Upper lobe of left lung (tissue), 6 donors: ENCODE data around the gene ATP2C1. TPM values are rescaled to one million over a fixed set of nuclear protein-coding genes. Genes with fewer than 3 reads are reported as not detected.
A peak's percentile ranks its signal among the peaks of the same experiment; 100 is the strongest.

Source experiments
- ATAC-seq, 2 donors: fragments of 200-7000 bp; cut with Tn5 transposase; one replicate each; pipeline ENCODE4 v1.9.1; 2022; ENCODE audit warnings: mild to moderate bottlenecking in 2 of 2, moderate library complexity in 2 of 2; ENCODE audit not compliant: low FRiP score in 2 of 2
- DNase-seq, 2 donors: peaks; one replicate each; pipeline ENCODE4 v3.0.0-alpha.2; 2019 to 2020
- H3K27ac ChIP-seq, 4 donors: fragments of 200-600 bp; sonication (generic); one replicate each; pipeline ENCODE4 v1.5.1; 2016 to 2019
- H3K27me3 ChIP-seq, 4 donors: fragments of 200-600 bp; sonication (generic); one replicate each; pipeline ENCODE4 v1.5.1; 2017 to 2019
- H3K36me3 ChIP-seq, 4 donors: fragments of 200-600 bp; sonication (generic); one replicate each; pipeline ENCODE4 v1.5.1; 2016 to 2019
- H3K4me1 ChIP-seq, 4 donors: fragments of 200-600 bp; sonication (generic); one replicate each; pipeline ENCODE4 v1.5.1; 2018 to 2019
- H3K4me3 ChIP-seq, 4 donors: fragments of 200-600 bp; sonication (generic); one replicate each; pipeline ENCODE4 v1.5.1; 2017 to 2019; ENCODE audit warnings: mild to moderate bottlenecking in 2 of 4, moderate library complexity in 1 of 4
- H3K9me3 ChIP-seq, 4 donors: fragments of 200-600 bp; sonication (generic); one replicate each; pipeline ENCODE4 v1.5.1; 2018 to 2019
- EP300 ChIP-seq, 4 donors: sonication (generic); formaldehyde crosslinking; IDR thresholded peaks; one replicate each; pipeline ENCODE4 v1.5.1; 2017; ENCODE audit warnings: antibody characterized with exemption in 4 of 4, control low read depth in 2 of 4
- POLR2A ChIP-seq, 4 donors: fragments of 450-650 bp; IDR thresholded peaks; one replicate each; pipeline ENCODE4 v1.5.1; 2016 to 2017; ENCODE audit warnings: antibody characterized with exemption in 4 of 4, mild to moderate bottlenecking in 2 of 4
- POLR2AphosphoS5 ChIP-seq, 2 donors: sonication (generic); formaldehyde crosslinking; IDR thresholded peaks; one replicate each; pipeline ENCODE4 v1.5.1; 2017; ENCODE audit warnings: antibody characterized with exemption in 2 of 2
- WGBS, 2 donors: methylation state at CpG; one replicate each; pipeline ENCODE4 v1.1.5; 2017 to 2018; 5-methylcytosine and 5-hydroxymethylcytosine counted together
- total RNA-seq, 6 donors: library from RNA; depleted of rRNA in 4 of 6; stranded (reverse); fragments of >200 nt in 4 of 6; gene quantifications; one replicate each; pipeline versions ENCODE4 v1.1.0 to v1.2.1, GENCODE V29; 2016 to 2021
- TF ChIP-seq, protein P1 (sequence below), 6 experiments: fragments of 450-650 bp in 4 of 6; fragments of 200-600 bp in 2 of 6; sonication (generic) in 2 of 6; IDR thresholded peaks; one replicate each; pipeline ENCODE4 v1.5.1; 2016 to 2019; ENCODE audit warnings: antibody characterized with exemption in 6 of 6
- donor health status: DM: no; HTN: no; CAD: no; lungs with moderate emphysema.
- donor health status: DM: no; HTN: yes; CAD: no; lungs with severe emphysema.

ATP2C1 gene
- total RNA-seq, 6 donors from 2014 or later = 50.3 to 131 (median 114) TPM

DNA sequence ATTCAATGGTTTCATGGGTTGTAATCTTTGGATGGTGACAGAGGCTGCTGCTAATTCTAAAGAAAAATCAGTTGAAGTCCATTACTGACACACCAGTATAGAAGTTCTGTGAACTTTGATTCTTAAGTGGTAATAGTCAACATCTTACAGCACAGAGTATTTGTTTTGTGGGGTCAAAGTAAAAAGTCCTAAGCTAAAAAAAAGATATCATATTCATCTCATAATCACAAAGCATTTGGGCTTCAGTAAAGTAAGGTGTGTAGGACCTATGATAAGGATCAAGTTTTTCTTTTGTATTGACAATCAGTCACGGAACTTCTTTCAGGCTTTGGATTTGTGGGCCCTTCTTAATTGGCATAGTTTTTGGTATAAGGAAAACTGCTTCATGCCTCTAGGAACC lies 131.7 kb downstream of the ATP2C1 start:
- peaks cover 0 to 7% (median 0%) of the 10 kb centered on the region in 4 donors for H3K36me3 ChIP-seq
- no peaks in the 10 kb centered on the region for H3K9me3 ChIP-seq
- H3K4me3 ChIP-seq = peak overlapping the region in 3 of 4 donors; percentile 58 to 71 (median 69)
- H3K27ac ChIP-seq = no peak overlapping the region
- H3K4me1 ChIP-seq = peaks cover 18 to 39% (median 30%) of the 10 kb centered on the region in 4 donors
- TF ChIP-seq EP300 (IDR thresholded peaks at IDR 0.05) = no peak
- TF ChIP-seq, protein P1, sequence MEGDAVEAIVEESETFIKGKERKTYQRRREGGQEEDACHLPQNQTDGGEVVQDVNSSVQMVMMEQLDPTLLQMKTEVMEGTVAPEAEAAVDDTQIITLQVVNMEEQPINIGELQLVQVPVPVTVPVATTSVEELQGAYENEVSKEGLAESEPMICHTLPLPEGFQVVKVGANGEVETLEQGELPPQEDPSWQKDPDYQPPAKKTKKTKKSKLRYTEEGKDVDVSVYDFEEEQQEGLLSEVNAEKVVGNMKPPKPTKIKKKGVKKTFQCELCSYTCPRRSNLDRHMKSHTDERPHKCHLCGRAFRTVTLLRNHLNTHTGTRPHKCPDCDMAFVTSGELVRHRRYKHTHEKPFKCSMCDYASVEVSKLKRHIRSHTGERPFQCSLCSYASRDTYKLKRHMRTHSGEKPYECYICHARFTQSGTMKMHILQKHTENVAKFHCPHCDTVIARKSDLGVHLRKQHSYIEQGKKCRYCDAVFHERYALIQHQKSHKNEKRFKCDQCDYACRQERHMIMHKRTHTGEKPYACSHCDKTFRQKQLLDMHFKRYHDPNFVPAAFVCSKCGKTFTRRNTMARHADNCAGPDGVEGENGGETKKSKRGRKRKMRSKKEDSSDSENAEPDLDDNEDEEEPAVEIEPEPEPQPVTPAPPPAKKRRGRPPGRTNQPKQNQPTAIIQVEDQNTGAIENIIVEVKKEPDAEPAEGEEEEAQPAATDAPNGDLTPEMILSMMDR (IDR thresholded peaks at IDR 0.05) = no peak
- TF ChIP-seq POLR2A (IDR thresholded peaks at IDR 0.05) = no peak
- no peak for TF ChIP-seq POLR2AphosphoS5 (IDR thresholded peaks at IDR 0.05)
- no peak for ATAC-seq
- H3K27me3 ChIP-seq = no peaks in the 10 kb centered on the region
- DNase-seq = no peak
- WGBS, 2 donors = 78 to 83% methylated on average over 1 of the region's 1 CpG

DNA sequence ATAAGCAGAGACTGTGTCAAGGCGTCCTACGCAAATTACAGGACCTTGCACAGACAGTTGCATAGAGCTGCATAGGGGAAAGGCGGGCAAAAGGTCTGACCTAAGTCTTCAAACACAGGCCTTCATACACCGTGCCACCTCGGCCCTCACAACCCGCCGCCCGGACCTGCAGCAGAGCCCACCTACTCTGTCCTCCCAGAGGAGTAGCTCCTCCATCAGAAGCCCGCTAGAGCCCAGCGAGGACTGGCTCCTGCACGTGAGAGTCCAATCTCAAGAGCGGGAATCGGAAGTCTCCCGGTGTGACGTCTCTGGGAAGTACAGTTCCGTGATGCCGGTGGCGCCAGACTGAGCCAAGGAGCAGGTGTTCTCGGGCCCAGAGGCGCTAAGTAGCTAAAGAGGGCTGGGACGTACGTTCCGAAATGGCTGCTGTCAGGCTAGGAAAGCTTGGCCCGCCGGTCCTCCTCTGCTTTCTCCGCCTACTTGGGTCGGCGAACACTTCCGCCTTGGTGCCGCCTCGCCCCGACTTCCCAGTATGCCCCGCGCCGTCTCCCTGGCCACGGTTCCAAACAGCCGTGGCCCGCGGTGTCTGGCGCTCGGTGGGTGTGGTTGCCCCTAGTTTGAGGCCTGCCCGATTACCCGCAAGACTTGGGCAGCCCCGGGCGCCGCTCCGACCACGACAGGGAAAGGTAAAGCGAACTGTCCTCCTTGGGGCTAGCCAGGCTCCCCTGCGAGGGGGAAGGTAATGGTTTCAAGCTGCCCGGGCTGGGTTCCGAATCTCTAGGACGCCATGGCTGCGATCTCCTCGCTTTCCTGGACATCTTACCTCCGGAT lies 132.7 kb downstream of the ATP2C1 start, which contains the start of the genes ASTE1 and NEK11:
Gene ASTE1 (minus strand): TSS at position 505 of the 831 bp plus-strand sequence. CDS start 1,519 bp downstream, outside the sequence.
Gene NEK11 (plus strand): TSS at position 557 of the 831 bp plus-strand sequence. CDS start 2,832 bp downstream, outside the sequence.
- H3K4me3 ChIP-seq = peak within 1 kb of the TSS; percentile 58 to 77 (median 70)
- DNase-seq (peak; percentile 94 to 97), ATAC-seq (peak; percentile 99 to 100)
- TF ChIP-seq, protein P1 (IDR thresholded peaks at IDR 0.05) = no peak
- TF ChIP-seq POLR2A (IDR thresholded peaks at IDR 0.05) (peak in 3 of 4 donors; percentile 43 to 77 (median 75)), EP300 (IDR thresholded peaks at IDR 0.05) (no peak), POLR2AphosphoS5 (IDR thresholded peaks at IDR 0.05) (peak; percentile 81 to 85)
- no peaks in the 10 kb centered on the region for H3K27me3 ChIP-seq
- H3K36me3 ChIP-seq = peaks cover 0 to 10% (median 0%) of the 10 kb centered on the region in 4 donors
- WGBS, 2 donors = 1 to 3% methylated on average over 11 to 49 of the region's 56 CpGs
- peak within 1 kb of the TSS; percentile 89 to 94 (median 92) for H3K27ac ChIP-seq
- no peaks in the 10 kb centered on the region for H3K9me3 ChIP-seq
- peaks cover 15 to 35% (median 28%) of the 10 kb centered on the region in 4 donors for H3K4me1 ChIP-seq

DNA sequence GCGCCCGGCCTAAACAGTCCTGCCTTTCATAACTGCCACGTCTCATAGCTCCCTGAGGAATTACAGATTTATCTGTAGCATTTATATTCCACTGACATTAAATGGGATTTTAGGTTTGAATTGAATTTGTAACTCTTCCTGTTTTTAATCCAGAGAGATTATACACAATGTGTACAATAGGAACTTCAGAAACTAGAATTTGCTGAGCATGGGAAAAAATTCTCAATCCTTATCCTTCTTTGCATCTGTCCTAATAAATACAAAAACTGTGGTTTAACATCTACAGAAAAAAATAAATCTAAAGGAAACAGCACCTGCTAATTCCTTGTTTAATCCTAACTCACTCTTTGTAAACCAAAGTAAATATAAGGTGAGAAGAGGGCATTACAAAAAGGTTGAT lies 135.0 kb downstream of the ATP2C1 start:
- Histone ChIP-seq H3K9me3 (no peaks in the 10 kb centered on the region), H3K27ac (no peak overlapping the region), H3K27me3 (no peaks in the 10 kb centered on the region), H3K4me1 (peaks cover 15 to 23% (median 18%) of the 10 kb centered on the region in 4 donors), H3K36me3 (peaks cover 0 to 10% (median 0%) of the 10 kb centered on the region in 4 donors), H3K4me3 (no peak overlapping the region)
- TF ChIP-seq POLR2AphosphoS5 (IDR thresholded peaks at IDR 0.05) (no peak), POLR2A (IDR thresholded peaks at IDR 0.05) (no peak), EP300 (IDR thresholded peaks at IDR 0.05) (no peak)
- TF ChIP-seq, protein P1 (IDR thresholded peaks at IDR 0.05) = no peak
- WGBS, 2 donors = 93 to 98% methylated on average over 3 of the region's 3 CpGs
- ATAC-seq (no peak), DNase-seq (no peak)

DNA sequence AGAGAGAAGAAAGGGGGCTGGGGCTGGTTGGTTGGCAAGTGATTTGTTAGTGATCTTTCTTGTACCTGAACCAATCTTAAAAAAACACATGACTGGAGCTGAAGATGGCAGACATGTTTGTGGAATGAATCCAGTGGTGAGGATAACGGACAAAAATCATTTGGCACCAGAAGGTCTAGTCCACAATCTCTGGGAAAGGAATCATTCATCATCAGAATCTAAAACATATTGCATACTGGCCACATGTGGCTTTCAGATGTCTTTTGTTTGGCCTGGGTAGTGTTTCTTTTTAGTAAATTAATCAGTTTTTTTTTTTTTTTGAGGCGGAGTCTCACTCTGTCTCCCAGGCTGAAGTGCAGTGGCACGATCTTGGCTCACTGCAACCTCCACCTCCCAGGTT lies 137.8 kb downstream of the ATP2C1 start:
- H3K4me1 ChIP-seq = peaks cover 5 to 10% (median 8%) of the 10 kb centered on the region in 4 donors
- H3K4me3 ChIP-seq = no peak overlapping the region
- H3K27ac ChIP-seq = no peak overlapping the region
- peaks cover 0 to 3% (median 0%) of the 10 kb centered on the region in 4 donors for H3K36me3 ChIP-seq
- no peak for ATAC-seq
- no peaks in the 10 kb centered on the region for H3K9me3 ChIP-seq
- no peaks in the 10 kb centered on the region for H3K27me3 ChIP-seq
- WGBS, 2 donors = 82 to 90% methylated on average over 3 of the region's 3 CpGs
- no peak for DNase-seq
- TF ChIP-seq EP300 (IDR thresholded peaks at IDR 0.05) (no peak), POLR2A (IDR thresholded peaks at IDR 0.05) (no peak), POLR2AphosphoS5 (IDR thresholded peaks at IDR 0.05) (no peak)
- TF ChIP-seq, protein P1 (IDR thresholded peaks at IDR 0.05) = no peak
